Measurements from ENCODE around the gene GMPS.

GMPS gene

DNA sequence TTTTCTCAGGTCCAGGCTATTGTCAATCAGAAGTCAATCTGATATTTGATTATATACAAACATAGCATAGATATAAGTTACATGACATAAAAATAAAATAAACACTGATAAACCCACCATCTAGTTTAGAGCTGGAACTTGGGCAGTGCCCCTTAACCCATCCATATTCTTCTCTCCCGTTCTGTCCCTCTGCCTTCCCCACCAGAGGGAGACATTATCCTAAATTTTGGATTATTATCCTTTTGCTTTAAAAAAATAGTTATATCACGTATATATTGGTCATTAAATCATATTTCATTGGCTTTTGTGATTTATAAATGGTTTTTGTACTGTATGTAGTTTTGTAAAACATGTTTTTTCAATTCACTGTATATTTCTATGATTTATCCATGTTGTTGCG is 107.9 kb downstream of the GMPS start:
- H3K27me3 Mint-ChIP-seq: no peaks in the 10 kb centered on the region
- H3K4me1 Mint-ChIP-seq (ENCODE audit: low read depth): no peaks in the 10 kb centered on the region
- H3K4me3 Mint-ChIP-seq: no peak overlapping the region
- no peaks in the 10 kb centered on the region for H3K36me3 Mint-ChIP-seq (ENCODE audit: low read depth)
- no peak overlapping the region for H3K27ac Mint-ChIP-seq
- intact Hi-C loops (cut with micrococcal nuclease): no loop called here
- no peaks in the 10 kb centered on the region for H3K9me3 Mint-ChIP-seq

DNA sequence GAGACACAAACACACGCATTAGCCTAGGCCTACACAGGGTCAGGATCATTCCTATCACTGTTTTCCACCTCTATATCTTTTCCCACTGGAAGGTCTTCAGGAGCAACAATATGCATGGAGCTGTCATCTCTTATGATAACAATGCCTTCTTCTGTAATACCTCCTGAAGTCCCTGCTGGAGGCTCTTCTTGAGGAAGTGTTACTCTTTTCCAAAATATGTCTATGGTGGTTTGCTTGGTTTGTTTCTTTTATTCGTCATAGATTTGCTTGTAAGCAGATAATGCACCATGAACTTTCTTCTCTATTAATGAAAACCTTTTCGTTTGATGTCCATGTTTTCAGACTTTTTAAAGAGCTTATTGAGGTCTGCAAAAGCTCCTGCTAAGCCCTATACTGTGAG is 109.3 kb downstream of the GMPS start:
- Mint-ChIP-seq H3K27me3 (no peaks in the 10 kb centered on the region), H3K4me1 (ENCODE audit: low read depth) (no peaks in the 10 kb centered on the region), H3K36me3 (ENCODE audit: low read depth) (no peaks in the 10 kb centered on the region), H3K9me3 (no peaks in the 10 kb centered on the region), H3K27ac (no peak overlapping the region), H3K4me3 (no peak overlapping the region)
- intact Hi-C loops (cut with micrococcal nuclease): no loop called here

DNA sequence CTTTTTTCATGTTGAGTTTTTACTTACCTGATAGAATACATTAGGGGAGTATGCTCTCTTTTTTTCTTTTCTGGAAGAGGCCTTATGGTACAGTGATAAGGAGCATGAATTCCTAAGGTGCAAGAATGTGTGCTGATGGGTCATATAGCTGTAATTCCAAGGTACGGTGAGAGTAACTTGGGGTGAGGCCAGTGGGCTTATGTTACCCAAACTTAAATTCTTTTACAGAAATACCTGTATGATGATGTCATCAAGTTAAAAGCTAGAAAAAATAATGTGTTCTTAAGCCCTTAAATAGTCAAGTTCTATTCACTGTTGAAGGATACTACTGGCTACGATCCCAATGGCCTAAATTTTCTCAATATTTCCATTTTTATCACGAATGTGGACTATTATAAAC is 111.2 kb downstream of the GMPS start:
- Mint-ChIP-seq H3K27ac (no peak overlapping the region), H3K27me3 (peaks cover 2% of the 10 kb centered on the region), H3K9me3 (no peaks in the 10 kb centered on the region), H3K36me3 (ENCODE audit: low read depth) (no peaks in the 10 kb centered on the region), H3K4me3 (no peak overlapping the region), H3K4me1 (ENCODE audit: low read depth) (no peaks in the 10 kb centered on the region)
- intact Hi-C loops (cut with micrococcal nuclease): no loop called here

DNA sequence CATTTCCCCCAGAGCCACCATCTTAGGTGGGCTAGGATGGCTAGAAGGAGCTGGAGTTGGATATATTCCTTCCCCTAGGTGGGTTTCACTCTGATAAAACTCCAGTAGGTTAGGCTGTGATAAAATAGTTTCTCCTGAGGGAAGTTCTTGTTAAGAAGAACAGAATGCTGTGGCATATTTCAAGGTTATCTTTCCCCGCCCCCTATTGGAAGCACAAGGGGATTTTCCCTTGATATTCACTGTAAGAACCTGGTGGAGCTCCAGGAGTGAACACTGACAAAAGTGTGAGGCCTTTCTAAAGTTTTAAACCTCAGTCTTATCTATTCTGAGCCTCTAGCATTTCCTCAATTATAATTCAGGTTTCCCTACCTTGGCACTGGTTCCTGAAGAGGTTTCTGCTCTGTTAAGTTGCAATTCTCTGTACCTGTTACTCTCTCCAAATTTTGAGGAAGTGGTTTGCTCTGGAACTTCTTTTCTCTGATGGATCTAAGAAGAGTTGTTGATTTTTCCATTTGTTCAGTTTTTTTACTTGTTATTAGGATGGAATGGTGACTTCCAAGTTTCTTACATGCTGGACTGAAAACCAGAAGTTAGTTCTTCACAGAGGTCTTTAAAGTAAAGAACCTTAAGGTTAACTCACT is 113.5 kb downstream of the GMPS start:
- intact Hi-C loops (cut with micrococcal nuclease): no loop called here
- peaks cover 2% of the 10 kb centered on the region for H3K27me3 Mint-ChIP-seq
- H3K4me3 Mint-ChIP-seq: no peak overlapping the region
- no peak overlapping the region for H3K27ac Mint-ChIP-seq
- H3K9me3 Mint-ChIP-seq: no peaks in the 10 kb centered on the region
- no peaks in the 10 kb centered on the region for H3K4me1 Mint-ChIP-seq (ENCODE audit: low read depth)
- H3K36me3 Mint-ChIP-seq (ENCODE audit: low read depth): no peaks in the 10 kb centered on the region

DNA sequence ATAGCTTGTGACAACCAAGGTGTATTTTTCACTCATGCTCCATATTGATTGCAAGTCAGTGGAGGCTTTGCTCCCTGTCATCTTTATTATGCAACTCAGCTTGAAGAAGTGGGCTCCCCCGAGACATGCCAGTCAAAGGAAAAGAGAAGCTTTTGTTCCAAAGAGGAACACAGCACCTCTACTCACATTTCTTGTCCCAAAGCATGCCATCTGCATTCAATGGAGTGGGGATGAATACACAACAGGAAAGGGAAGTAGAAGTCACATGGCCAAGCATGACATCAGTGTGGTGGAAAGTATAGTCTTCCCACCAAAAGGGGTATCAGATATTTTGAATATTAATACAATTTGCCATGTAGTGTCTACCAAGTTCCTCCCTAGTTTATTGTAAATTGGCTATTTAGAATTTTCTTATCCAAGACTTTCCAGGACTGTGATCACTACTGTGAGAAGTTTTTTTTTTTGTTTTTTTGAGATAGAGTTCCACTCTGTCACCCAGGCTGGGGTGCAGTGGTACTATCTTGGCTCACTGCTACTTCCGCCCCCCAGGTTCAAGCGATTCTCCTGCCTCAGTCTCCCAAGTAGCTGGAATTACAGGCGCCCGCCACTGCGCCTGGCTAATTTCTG is 114.5 kb downstream of the GMPS start:
- intact Hi-C loops (cut with micrococcal nuclease): no loop called here
- H3K36me3 Mint-ChIP-seq (ENCODE audit: low read depth): no peaks in the 10 kb centered on the region
- H3K4me3 Mint-ChIP-seq: no peak overlapping the region
- no peaks in the 10 kb centered on the region for H3K9me3 Mint-ChIP-seq
- H3K27me3 Mint-ChIP-seq: peaks cover 2% of the 10 kb centered on the region
- no peaks in the 10 kb centered on the region for H3K4me1 Mint-ChIP-seq (ENCODE audit: low read depth)
- no peak overlapping the region for H3K27ac Mint-ChIP-seq

DNA sequence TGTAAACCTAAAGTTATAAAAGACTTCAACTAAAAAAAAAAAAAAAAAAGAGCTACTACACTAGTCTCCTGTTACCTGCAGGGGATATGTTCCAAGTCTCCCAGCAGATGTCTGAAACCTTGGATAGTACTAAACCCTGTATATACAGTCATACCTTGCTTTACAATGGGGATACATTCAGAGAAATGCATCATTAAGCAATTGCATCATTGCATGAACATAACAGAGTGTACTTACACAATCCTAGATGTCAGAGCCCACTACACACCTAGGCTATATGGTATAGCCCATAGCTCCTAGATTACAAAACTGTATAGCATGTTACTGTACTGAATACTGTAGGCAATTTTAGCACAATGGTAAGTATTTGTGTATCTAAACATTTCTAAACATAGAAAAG is 119.1 kb downstream of the GMPS start:
- H3K4me3 Mint-ChIP-seq: no peak overlapping the region
- intact Hi-C loops (cut with micrococcal nuclease): no loop called here
- H3K4me1 Mint-ChIP-seq (ENCODE audit: low read depth): no peaks in the 10 kb centered on the region

DNA sequence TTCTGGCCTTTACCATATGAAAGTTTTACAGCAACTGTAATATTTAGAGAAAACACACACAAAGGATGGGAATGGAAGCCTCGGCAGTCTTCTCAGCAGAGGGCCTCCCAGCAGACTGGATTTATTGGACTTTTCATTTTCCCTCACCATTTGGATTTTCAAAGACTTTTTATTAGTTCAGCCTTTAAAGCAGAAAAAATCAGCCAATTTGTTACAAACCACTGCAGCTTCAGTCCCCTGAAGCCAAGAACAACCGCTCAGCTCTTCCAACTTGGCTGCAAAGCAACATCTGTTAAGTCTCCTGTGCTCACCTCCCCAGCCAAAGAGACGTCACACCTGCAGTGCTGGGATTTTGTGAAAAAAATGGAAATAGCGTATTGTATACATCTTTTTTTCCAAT is 120.8 kb downstream of the GMPS start:
- H3K4me3 Mint-ChIP-seq: no peak overlapping the region
- no peaks in the 10 kb centered on the region for H3K4me1 Mint-ChIP-seq (ENCODE audit: low read depth)
- intact Hi-C loops (cut with micrococcal nuclease): no loop called here
- H3K36me3 Mint-ChIP-seq (ENCODE audit: low read depth): no peaks in the 10 kb centered on the region
- H3K27ac Mint-ChIP-seq: no peak overlapping the region
- no peaks in the 10 kb centered on the region for H3K9me3 Mint-ChIP-seq
- peaks cover under 1% of the 10 kb centered on the region for H3K27me3 Mint-ChIP-seq

More for the DNA sequence above, 119.1 kb downstream of the GMPS start:
- H3K36me3 Mint-ChIP-seq (ENCODE audit: low read depth): no peaks in the 10 kb centered on the region
- H3K27ac Mint-ChIP-seq: no peak overlapping the region
- no peaks in the 10 kb centered on the region for H3K9me3 Mint-ChIP-seq
- H3K27me3 Mint-ChIP-seq: peaks cover 2% of the 10 kb centered on the region

DNA sequence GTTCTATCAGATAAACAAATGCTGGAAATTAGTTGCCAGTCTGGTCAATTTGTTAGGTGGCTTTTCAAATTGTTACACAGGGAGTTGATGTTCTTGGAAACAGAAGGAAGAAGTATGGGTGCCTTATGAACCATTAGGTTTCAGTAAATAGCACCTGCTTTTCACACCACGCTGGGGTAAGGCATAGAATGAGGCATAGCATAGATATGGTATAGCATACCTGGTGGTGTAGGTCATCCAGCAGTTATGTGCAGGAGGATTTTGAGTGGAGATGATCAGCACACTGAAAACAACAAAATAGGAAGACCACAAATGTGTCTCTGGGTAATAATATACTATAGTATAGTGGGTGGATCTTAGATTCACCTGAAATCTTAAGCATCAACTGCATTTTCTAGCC is 121.4 kb downstream of the GMPS start:
- intact Hi-C loops (cut with micrococcal nuclease): no loop called here

More for the DNA sequence above, 121.4 kb downstream of the GMPS start:
- Mint-ChIP-seq H3K4me3 (no peak overlapping the region), H3K4me1 (ENCODE audit: low read depth) (no peaks in the 10 kb centered on the region), H3K36me3 (ENCODE audit: low read depth) (no peaks in the 10 kb centered on the region), H3K9me3 (no peaks in the 10 kb centered on the region), H3K27ac (no peak overlapping the region), H3K27me3 (no peaks in the 10 kb centered on the region)
